HFF-Myc (cell line): ENCODE data around the gene RXRB.

ENCODE experiments used
- DNase-seq: peaks from one replicate; pipeline ENCODE4 v3.0.0-alpha.2; 2011; ENCODE audit warnings: low read depth; ENCODE audit errors: extremely low read depth
- H3K4me3 ChIP-seq: replicated peaks from 2 replicates; pipeline ENCODE4 v1.5.1; 2011; ENCODE audit warnings: low read depth, mild to moderate bottlenecking, control low read depth, low read length
- CTCF ChIP-seq: IDR thresholded peaks from 2 replicates; pipeline ENCODE4 v1.5.1; 2012; ENCODE audit warnings: mild to moderate bottlenecking, low read depth, low read length, control low read depth; ENCODE audit errors: missing control alignments

RXRB gene

GRCh38 chr6:33185190-33185589, 15.3 kb downstream of the RXRB start:
- H3K4me3 ChIP-seq: no peak overlapping the region
- DNase-seq: no peak
- TF ChIP-seq CTCF: no peak

- no peak for TF ChIP-seq CTCF
- H3K4me3 ChIP-seq: no peak overlapping the region
- DNase-seq: no peak
These were observed 17.3 kb downstream of the RXRB start for GRCh38 chr6:33183071-33183683.

- no peak overlapping the region for H3K4me3 ChIP-seq
- DNase-seq: no peak
- no peak for TF ChIP-seq CTCF
These were observed 19.3 kb downstream of the RXRB start for GRCh38 chr6:33181141-33181540.

- DNase-seq: no peak
These were observed 21.6 kb downstream of the RXRB start for GRCh38 chr6:33178755-33179475.

GRCh38 chr6:33177552-33178446, 22.7 kb downstream of the RXRB start:
- TF ChIP-seq CTCF: no peak
- H3K4me3 ChIP-seq: no peak overlapping the region
- DNase-seq: no peak

More at GRCh38 chr6:33178755-33179475, 21.6 kb downstream of the RXRB start:
- H3K4me3 ChIP-seq: no peak overlapping the region
- no peak for TF ChIP-seq CTCF

GRCh38 chr6:33176906-33177305, 23.6 kb downstream of the RXRB start:
- no peak overlapping the region for H3K4me3 ChIP-seq
- no peak for TF ChIP-seq CTCF
- no peak for DNase-seq
